Lung (tissue), 12 donors: Measurements from ENCODE around the gene RPP30. TPM values are rescaled to one million over a fixed set of nuclear protein-coding genes. Genes with fewer than 3 reads are reported as not detected.

Experiments
- ATAC-seq: fragments of 200-7000 bp; cut with Tn5 transposase; one replicate; pipeline ENCODE4 v1.9.1; 2020; ENCODE audit warnings: moderate number of reproducible peaks; ENCODE audit not compliant: insufficient read depth, low FRiP score
- DNase-seq, 3 donors: peaks; one replicate each; pipeline ENCODE4 v3.0.0-alpha.2; 2013 to 2017
- H3K27ac ChIP-seq, 2 donors: one replicate each; pipeline ENCODE4 v1.5.1; 2013; ENCODE audit warnings: mild to moderate bottlenecking in 2 of 2, moderate library complexity in 2 of 2, control low read depth in 1 of 2, inconsistent platforms in 1 of 2, low read depth in 1 of 2, low read length in 1 of 2
- H3K27me3 ChIP-seq, 3 donors: one replicate each; pipeline ENCODE4 v1.5.1; 2013; ENCODE audit warnings: low read length in 2 of 3; ENCODE audit not compliant: control insufficient read depth in 3 of 3, insufficient read depth in 3 of 3
- H3K36me3 ChIP-seq, 4 donors: one replicate each; pipeline ENCODE4 v1.5.1; 2013; ENCODE audit warnings: low read length in 4 of 4, mild to moderate bottlenecking in 1 of 4, moderate library complexity in 1 of 4; ENCODE audit not compliant: control insufficient read depth in 4 of 4, insufficient read depth in 4 of 4
- H3K4me1 ChIP-seq, 5 donors: one replicate each; pipeline ENCODE4 v1.5.1; 2013; ENCODE audit warnings: low read length in 5 of 5, mild to moderate bottlenecking in 2 of 5, moderate library complexity in 1 of 5; ENCODE audit not compliant: control insufficient read depth in 5 of 5, insufficient read depth in 5 of 5
- H3K4me3 ChIP-seq: one replicate; pipeline ENCODE4 v1.5.1; 2013; ENCODE audit warnings: mild to moderate bottlenecking, control low read depth, moderate library complexity
- H3K9ac ChIP-seq, 2 donors: one replicate each; pipeline ENCODE4 v1.5.1; 2013; ENCODE audit warnings: low read length in 2 of 2, control low read depth in 1 of 2; ENCODE audit not compliant: insufficient read depth in 1 of 2
- H3K9me3 ChIP-seq, 4 donors: one replicate each; pipeline ENCODE4 v1.5.1; 2013; ENCODE audit warnings: low read length in 3 of 4, mild to moderate bottlenecking in 1 of 4, moderate library complexity in 1 of 4; ENCODE audit not compliant: control insufficient read depth in 4 of 4, insufficient read depth in 3 of 4
- CTCF ChIP-seq: IDR thresholded peaks from 2 replicates; pipeline ENCODE4 v1.5.1; 2012; ENCODE audit warnings: mild to moderate bottlenecking; ENCODE audit errors: control extremely low read depth, extremely low read depth
- WGBS, 2 donors: extraction: QIAGEN DNeasy Blood & Tissue Kit; methylation state at CpG; one replicate each; pipeline ENCODE4 v1.1.7; 2013; 5-methylcytosine and 5-hydroxymethylcytosine counted together
- polyA plus RNA-seq, 2 donors: library from polyadenylated mRNA; stranded (reverse); fragments of 200-250 nt; gene quantifications; one replicate each; pipeline ENCODE4 v1.2.1, GENCODE V29; 2013
- total RNA-seq, 2 donors: library from RNA; depleted of rRNA in 1 of 2; stranded (reverse); fragments of >200 nt in 1 of 2; gene quantifications; one replicate each; pipeline ENCODE4 v1.2.1, GENCODE V29; 2014 to 2021
- donor health status: control.
- donor health status: control.
- donor health status: Bipolar disorder and iron deficiency.
- donor health status: healthy.
- donor health status: DM: yes; HTN: yes; CAD: no.

Gene RPP30
- total and polyA plus RNA-seq, 4 donors, result 20.7 to 43.5 (median 31.9) TPM

DNA sequence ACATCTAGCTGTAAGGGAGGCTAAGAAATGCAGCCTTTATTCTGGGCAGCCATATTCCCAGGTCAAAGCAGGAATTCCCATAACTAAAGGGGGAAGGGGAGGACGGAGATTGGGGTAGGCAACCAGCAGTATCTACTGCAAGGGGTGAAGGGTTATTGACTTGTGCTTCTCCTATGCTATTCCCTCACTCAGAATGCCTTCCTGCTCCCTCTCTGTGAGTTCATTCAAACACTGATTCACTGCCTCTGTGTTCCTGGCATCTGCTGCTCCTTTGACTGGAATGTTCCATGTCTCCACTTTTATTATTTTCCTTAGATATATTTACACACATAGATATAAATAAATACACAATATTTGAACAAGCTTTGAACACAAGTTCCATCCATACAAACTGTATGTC lies 25.0 kb upstream of the RPP30 start:
- ATAC-seq, result no peak
- H3K4me3 ChIP-seq, result no peak overlapping the region
- peaks cover 0 to 9% (median 4%) of the 10 kb centered on the region in 4 donors for H3K9me3 ChIP-seq
- no peaks in the 10 kb centered on the region for H3K36me3 ChIP-seq
- H3K27ac ChIP-seq, result no peak overlapping the region
- peaks cover 0 to 2% (median 0%) of the 10 kb centered on the region in 5 donors for H3K4me1 ChIP-seq
- no peak for TF ChIP-seq CTCF
- H3K9ac ChIP-seq, result no peak overlapping the region
- H3K27me3 ChIP-seq, result peaks cover 0 to 3% (median 0%) of the 10 kb centered on the region in 3 donors
- DNase-seq, result no peak
- 75 to 86% methylated on average over 1 of the region's 1 CpG for WGBS, 2 donors

- WGBS, 2 donors, result 13 to 24% methylated on average over 1 of the region's 1 CpG
- DNase-seq (no peak), ATAC-seq (peak; percentile 53)
- Histone ChIP-seq H3K27me3 (peaks cover 0 to 3% (median 0%) of the 10 kb centered on the region in 3 donors), H3K36me3 (no peaks in the 10 kb centered on the region), H3K27ac (no peak overlapping the region), H3K4me3 (no peak overlapping the region), H3K9me3 (peaks cover 0 to 8% (median 3%) of the 10 kb centered on the region in 4 donors), H3K9ac (no peak overlapping the region), H3K4me1 (peaks cover 0 to 2% (median 0%) of the 10 kb centered on the region in 5 donors)
- TF ChIP-seq CTCF, result no peak
These were observed 24.3 kb upstream of the RPP30 start for GRCh38 chr10:90847436-90847835.

DNA sequence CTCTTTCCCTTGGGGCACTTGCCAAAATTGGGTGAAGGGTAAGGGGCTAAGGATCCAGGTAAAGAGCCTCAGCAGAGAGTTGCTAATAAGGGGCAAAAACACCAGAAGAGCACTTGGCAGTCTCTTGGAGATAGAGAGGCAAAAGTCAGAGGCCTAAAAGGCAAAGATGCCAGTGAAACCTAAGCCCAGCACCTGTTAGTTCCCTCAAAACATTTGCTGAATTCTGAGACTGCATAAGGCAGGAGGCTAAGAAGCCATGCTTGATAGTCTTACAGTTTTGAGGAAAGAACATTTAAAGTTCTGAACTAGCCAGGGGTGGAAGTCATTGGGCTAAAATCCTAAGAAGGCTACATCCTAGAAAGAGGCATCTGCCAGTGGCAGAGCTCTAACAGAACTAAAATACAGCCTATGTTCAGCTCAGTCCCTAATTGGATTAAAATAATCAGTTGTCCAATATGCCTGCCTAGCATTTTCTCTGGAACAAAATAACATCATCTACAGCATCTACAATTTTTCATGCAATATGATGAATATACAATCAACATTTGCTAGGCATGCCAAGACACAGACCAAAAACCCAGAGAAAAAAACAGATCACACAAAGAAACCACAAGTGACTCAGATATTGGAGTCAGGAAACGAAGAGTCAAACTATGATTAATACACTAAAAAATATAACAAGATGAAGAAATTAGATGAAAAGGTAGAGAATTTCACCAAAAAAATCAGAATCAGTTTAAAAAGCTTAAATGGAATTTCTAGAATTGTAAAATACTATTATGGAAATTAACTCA lies 21.6 kb upstream of the RPP30 start:
- Histone ChIP-seq H3K9me3 (peaks cover 0 to 8% (median 2%) of the 10 kb centered on the region in 4 donors), H3K27me3 (peaks cover 0 to 11% (median 10%) of the 10 kb centered on the region in 3 donors), H3K27ac (no peak overlapping the region), H3K36me3 (no peaks in the 10 kb centered on the region), H3K9ac (no peak overlapping the region), H3K4me3 (no peak overlapping the region), H3K4me1 (peaks cover 0 to 2% (median 0%) of the 10 kb centered on the region in 5 donors)
- no peak for TF ChIP-seq CTCF
- DNase-seq, result no peak
- ATAC-seq, result no peak
- 76 to 92% methylated on average over 1 of the region's 1 CpG for WGBS, 2 donors
